ENCODE measurements around the gene FOXP3.
"Not testable (repeated sequence)": the region's sequence is repeated elsewhere in the genome, so short reads cannot be mapped to it uniquely, and the experiment has no call there.

The FOXP3 gene

DNA sequence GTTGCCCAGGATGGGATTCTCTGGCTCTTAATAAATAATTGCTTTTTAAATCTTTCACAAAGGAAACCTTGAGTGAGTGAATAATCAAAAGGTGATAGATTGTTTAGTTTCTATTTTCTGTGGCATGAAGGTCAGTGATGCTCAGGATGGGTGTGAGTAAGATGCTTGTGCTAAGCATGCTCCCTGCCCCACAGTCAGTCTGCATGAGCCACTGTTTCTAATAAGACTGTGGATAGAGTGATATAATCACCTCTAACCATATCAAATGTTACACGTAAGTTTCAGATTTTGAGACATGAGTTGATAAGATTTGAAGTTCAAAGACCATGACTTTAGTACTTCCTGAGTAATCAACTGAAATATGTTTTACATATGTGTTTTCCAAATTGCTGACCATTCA is 36.2 kb upstream of the FOXP3 start:
- H3K4me3 ChIP-seq (ENCODE audit: low read depth, low read length), result no peak overlapping the region
- DNase-seq (ENCODE audit: low read depth), result no peak
- TF ChIP-seq, protein P1, sequence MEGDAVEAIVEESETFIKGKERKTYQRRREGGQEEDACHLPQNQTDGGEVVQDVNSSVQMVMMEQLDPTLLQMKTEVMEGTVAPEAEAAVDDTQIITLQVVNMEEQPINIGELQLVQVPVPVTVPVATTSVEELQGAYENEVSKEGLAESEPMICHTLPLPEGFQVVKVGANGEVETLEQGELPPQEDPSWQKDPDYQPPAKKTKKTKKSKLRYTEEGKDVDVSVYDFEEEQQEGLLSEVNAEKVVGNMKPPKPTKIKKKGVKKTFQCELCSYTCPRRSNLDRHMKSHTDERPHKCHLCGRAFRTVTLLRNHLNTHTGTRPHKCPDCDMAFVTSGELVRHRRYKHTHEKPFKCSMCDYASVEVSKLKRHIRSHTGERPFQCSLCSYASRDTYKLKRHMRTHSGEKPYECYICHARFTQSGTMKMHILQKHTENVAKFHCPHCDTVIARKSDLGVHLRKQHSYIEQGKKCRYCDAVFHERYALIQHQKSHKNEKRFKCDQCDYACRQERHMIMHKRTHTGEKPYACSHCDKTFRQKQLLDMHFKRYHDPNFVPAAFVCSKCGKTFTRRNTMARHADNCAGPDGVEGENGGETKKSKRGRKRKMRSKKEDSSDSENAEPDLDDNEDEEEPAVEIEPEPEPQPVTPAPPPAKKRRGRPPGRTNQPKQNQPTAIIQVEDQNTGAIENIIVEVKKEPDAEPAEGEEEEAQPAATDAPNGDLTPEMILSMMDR (IDR thresholded peaks at IDR 0.05; ENCODE audit: control insufficient read depth, extremely low read depth, insufficient read depth), result no peak

DNA sequence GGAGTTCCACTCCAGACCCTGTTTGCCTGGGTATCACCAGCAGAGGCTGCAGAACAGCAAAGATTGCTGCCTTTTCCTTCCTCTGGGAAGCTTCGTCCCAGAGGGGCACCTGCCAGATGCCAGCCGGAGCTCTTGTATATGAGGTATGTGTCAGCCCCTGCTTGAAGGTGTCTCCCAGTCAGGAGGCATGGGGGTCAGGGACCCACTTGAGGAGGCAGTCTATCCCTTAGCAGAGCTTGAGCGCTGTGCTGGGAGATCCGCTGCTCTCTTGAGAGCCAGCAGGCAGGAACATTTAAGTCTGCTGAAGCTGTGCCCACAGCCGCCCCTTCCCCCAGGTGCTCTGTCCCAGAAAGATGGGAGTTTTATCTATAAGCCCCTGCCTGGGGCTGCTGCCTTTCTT is 34.8 kb upstream of the FOXP3 start:
- DNase-seq (ENCODE audit: low read depth); H3K4me3 ChIP-seq (ENCODE audit: low read depth, low read length): not testable (repeated sequence)

DNA sequence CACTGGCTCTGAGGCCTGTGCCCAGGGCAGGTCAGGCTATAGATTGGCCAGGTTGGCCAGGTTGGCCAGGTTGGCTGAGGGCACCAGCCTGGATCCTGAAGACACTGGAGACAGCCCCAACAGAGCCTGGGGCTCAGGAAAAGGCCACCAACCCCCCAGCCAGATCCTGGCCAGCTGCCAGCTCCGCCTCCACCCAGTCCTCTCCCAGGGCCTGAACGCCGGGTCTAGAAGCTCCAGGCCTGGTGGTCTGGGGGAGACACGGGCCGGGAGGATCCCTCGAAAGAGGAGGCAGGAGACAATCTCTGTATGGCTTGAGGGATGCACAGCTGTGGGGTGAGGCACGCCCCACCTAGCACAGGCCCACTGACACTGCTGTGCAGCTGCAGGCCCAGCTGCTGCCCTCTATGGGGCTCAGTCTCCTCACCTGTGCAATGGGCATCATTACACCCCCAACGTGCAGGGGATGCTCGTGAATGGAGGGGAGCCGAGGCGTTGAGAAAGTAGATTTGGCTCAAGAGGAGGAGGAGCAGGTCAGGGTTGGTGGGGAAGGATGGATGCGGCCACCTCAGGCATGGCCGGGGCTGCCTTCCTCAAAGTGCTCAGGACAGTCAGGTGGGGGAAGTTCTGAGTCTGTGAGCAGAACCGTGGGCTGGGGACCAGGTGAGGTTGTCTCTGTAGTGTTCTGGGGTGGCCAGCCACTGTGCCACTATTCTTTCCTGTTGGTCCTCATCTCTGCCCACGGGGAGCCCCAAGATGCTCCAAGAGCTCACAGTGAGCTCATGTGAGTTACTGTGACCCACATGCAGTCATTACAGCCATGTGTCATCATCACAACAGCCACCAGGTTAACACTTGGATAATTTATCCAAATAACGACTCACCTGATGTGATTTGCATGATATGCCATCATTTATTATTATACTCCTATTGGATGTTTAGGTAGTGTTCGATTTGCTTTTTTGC is 28.2 kb upstream of the FOXP3 start:
- TF ChIP-seq, protein P1 (IDR thresholded peaks at IDR 0.05; ENCODE audit: control insufficient read depth, extremely low read depth, insufficient read depth), result no peak
- H3K4me3 ChIP-seq (ENCODE audit: low read depth, low read length), result no peak overlapping the region
- no peak for DNase-seq (ENCODE audit: low read depth)

DNA sequence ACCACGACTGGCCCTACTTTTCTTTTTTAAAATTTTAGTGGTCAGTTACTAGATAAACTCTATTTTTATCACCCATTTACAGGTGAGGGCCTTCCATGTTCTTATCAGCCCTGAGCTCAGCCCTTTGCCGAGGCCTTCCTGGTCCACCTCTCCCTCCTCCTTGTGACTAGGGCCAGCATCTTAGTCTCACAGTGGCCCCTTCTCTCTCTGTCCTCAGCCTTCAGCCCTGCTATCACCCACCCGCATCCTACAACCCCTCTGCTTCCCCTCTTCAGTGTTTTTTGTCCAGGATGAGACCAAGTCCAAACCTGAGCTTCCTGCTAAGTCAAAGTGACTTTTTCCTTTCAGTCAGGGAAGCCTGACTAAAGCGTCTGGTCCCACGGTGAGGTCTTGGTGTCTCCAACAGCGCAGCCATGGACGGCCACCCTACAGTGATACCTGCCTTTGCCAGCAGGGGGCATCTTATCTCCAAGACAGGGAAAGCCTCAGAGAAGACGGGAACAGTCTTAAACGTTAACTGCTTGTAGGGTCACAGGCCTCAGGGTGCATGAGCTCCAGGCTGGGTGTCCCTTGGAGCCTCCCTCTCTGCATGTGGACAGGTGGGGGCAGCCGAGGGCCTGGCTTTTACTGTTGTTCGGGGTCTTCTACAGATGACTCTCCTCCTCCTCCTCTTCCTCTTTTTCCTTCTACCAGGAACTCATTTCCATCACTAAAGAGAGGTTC is 27.3 kb upstream of the FOXP3 start:
- H3K4me3 ChIP-seq (ENCODE audit: low read depth, low read length), result no peak overlapping the region
- no peak for DNase-seq (ENCODE audit: low read depth)
- TF ChIP-seq, protein P1 (IDR thresholded peaks at IDR 0.05; ENCODE audit: control insufficient read depth, extremely low read depth, insufficient read depth), result peak; percentile 59

DNA sequence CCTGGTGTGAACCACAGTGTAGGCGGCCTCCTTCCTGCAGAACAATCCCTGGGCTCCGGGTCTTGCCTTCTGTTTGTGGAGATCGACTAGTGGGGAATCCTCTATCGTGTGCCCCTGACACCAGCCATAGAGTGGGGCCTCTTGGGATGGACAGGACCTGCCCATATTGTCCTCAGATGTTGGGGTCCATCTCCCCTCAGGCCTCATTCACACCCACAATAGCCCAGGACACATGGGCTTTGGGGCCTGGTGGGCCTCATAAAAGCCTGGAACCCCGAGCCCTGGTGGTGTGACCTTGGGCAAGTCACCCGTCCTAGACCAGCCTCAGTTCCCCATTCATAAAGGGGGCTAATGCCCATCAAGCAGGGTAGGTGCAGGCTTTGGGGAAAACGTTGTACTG is 25.7 kb upstream of the FOXP3 start:
- no peak for DNase-seq (ENCODE audit: low read depth)

DNA sequence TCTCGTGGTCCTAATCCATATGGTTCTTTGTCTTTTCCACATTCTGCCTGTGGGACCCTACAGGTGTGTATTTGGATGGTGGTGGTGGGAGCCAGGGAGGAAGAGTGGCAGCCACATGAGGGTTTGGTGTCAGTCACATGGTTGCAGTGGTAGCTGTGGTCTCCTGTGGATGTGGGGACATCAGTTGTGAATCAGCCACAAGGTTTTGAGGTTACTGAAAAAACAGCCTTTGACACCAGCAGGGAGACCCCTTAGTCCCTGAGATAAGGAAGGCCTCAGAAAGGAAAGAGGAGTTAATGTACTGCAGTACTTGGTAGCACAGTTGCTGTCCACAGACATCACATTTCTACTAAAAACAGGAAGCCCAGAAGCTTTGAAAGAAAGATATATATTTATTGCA is 23.2 kb upstream of the FOXP3 start:
- DNase-seq (ENCODE audit: low read depth), result no peak
- TF ChIP-seq, protein P1 (IDR thresholded peaks at IDR 0.05; ENCODE audit: control insufficient read depth, extremely low read depth, insufficient read depth), result no peak
- no peak overlapping the region for H3K4me3 ChIP-seq (ENCODE audit: low read depth, low read length)

More for the DNA sequence above, 25.7 kb upstream of the FOXP3 start:
- H3K4me3 ChIP-seq (ENCODE audit: low read depth, low read length), result no peak overlapping the region
- TF ChIP-seq, protein P1 (IDR thresholded peaks at IDR 0.05; ENCODE audit: control insufficient read depth, extremely low read depth, insufficient read depth), result no peak

DNA sequence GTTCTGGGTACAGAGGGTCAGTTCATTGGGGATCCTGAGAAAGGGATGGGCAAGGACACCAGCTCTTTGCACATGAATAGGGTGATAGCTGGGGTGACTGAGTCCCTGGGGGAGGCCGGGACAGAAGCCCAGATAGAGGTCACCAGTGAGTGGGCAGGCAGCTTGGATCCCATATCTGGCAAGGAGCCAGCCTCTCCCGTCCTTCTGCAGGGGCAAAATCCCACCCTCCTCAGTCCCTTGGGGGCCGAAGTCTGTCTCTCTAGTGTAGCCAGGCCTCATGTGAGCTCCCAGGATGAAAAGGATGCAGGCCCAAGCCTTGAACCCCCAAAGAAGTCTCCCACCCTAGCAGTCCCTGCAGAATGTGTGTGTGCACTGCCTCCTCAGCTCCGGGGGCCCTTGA is 22.1 kb upstream of the FOXP3 start:
- TF ChIP-seq, protein P1 (IDR thresholded peaks at IDR 0.05; ENCODE audit: control insufficient read depth, extremely low read depth, insufficient read depth), result no peak
- no peak for DNase-seq (ENCODE audit: low read depth)
- no peak overlapping the region for H3K4me3 ChIP-seq (ENCODE audit: low read depth, low read length)
